GM21717 (cell line): Measurements from ENCODE around the gene SEMA3C.

Source experiments
- ATAC-seq: cut with Tn5 transposase; IDR thresholded peaks from one replicate; pipeline ENCODE4 v1.9.1; 2021; ENCODE audit warnings: mild to moderate bottlenecking, moderate library complexity; ENCODE audit not compliant: unreplicated experiment

Gene SEMA3C

GRCh38 chr7:80858141-80858903 is 60.5 kb downstream of the SEMA3C start:
- ATAC-seq = no peak

- no peak for ATAC-seq
These were observed 62.1 kb downstream of the SEMA3C start for GRCh38 chr7:80856769-80857168.

DNA sequence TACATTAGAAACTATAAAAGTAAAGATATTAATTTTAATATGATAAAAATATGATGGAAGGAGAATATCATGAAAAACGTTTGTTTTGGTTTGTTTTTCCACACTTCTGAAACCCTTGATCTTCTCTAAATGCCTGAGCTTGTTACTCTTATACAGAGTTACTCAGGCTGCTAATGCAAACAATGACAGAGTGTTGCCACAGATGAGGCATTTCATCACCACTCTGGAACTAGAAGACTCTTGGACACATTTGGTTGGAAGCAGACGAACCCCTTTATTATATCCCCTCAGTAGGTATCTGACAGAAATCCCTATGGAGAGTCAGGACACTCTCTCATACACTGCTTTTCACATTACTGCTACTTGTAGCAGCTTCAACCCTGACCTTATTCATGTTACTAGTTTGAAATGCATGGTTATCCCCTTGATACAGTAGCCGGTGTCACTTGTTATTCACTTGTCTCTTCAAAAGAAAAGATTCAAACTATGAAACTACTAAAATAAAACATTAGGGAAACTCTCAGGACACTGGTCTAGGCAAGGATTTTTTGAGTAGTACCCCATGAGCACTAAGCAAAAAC is 66.9 kb downstream of the SEMA3C start:
- ATAC-seq = no peak

GRCh38 chr7:80848841-80849240 is 70.0 kb downstream of the SEMA3C start:
- no peak for ATAC-seq

GRCh38 chr7:80847895-80848294 is 71.0 kb downstream of the SEMA3C start:
- ATAC-seq = no peak

DNA sequence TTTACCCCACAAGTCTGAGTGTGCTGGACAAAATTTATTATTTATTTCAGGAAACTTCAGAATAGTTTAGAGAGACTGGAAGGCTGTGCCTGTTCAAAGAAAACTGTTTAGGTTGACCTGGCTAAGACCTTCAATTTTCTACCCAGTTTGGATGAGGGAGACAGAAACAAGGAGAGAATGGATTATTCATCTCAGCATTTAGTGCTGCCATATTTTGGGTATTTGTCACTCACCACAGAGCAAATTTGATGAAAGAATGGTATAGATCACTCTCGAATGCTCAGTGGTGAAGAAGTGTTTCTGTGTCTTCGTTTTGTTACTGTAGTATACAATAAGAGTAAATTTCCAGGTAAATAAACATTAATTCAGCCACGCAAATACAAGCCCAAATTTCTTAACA is 71.8 kb downstream of the SEMA3C start:
- no peak for ATAC-seq

- no peak for ATAC-seq
These were observed 73.9 kb downstream of the SEMA3C start for GRCh38 chr7:80844916-80845315.

GRCh38 chr7:80843018-80843677 is 75.7 kb downstream of the SEMA3C start:
- no peak for ATAC-seq

DNA sequence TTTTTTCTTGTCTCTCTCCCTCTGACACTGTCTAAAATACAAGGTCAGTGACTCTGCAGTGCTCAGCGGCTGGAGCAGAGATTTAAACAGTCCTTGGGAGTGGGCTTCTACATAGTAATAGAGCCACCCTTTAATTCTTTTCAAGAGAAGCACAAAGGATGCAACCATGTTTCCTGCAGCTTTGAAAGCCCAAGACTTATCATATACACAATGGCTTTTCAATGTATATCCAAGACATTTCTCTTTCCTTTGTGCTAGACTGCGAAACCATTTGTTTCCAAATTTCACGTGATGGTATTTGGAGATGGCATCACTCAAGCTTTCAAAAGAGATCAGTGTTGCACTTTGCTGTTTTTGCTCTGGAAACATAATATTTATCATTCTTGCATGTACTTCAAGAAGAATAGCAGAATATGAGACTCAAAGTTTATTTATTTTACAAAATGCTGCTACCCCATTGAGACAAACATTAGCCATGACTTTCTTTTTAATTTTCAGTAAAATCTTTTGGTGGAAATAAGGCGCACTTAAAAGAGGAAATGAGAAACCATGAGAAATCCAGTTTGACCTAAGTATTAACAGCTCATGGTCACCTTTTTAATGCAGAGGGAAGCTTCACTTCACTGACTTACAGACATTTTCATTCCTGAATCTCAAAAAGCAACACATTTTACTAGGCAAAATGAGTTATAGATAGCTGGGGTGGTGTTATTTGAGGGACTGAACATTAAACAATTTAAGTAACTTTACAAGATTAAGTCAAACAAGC is 76.6 kb downstream of the SEMA3C start:
- no peak for ATAC-seq

DNA sequence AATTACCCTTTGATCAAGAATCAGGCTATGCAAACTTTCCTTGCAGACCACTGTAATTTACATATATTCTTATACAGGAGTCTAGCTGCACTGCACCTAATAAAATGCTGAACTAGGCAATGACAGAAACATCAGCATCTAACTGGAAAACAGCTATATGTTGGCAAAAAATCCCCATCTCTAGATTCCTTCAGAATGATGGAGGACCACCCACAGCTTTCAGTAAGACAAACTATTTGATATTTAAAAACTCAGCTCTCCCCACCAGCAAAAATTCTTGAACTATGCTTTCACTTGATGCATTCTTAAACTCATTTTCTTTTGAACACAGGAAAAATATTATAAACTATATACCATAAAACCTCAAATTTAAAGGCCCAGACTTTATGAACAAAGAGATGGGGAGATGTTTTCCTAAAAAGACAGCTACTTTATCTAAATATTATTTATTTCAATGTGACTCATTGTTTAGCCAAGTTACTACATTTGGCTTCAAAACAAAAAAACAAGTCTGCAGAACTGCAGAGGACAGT is 77.4 kb downstream of the SEMA3C start:
- ATAC-seq = no peak

DNA sequence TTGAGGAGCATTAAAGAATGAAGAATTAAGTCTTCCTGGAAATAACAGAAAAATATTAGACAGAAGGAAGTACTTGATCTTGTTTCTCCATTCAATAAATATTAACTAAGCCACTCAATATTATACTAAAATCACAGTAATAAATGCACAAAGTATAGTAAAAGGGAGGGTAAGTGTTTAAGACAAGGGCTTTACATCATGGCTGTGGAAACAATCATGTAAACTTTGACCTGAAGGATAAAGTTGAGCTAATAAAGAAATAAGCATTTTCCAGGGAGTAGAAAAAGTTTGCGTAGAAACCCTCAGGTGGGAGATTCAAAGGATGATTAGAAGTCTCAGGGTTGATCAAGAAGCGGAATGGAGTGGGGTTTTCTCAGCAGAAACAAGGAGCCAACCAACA is 78.2 kb downstream of the SEMA3C start:
- no peak for ATAC-seq

DNA sequence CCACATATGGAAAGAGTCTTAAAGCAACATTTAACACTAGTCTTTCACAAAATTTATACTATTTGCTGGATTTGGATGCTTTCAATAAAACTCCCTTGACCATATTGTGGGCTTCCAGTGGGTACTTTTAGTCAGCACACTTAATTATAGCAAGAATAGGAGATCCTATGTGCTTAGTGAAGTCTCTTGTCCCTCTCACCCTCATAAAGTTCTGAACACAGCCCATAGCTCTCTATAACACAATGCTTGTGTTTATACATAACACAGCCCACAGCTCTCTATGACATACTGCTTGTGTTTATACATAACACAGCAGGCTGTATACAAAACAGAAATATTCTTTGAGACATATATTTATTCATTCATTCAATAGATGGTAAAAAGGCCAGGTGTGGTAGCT is 79.0 kb downstream of the SEMA3C start:
- ATAC-seq = no peak

GRCh38 chr7:80838643-80839042 is 80.2 kb downstream of the SEMA3C start:
- ATAC-seq = no peak

GRCh38 chr7:80837345-80837744 is 81.5 kb downstream of the SEMA3C start:
- no peak for ATAC-seq

GRCh38 chr7:80835251-80835650 is 83.6 kb downstream of the SEMA3C start:
- ATAC-seq = no peak

- ATAC-seq = no peak
These were observed 85.3 kb downstream of the SEMA3C start for GRCh38 chr7:80833289-80834268.

DNA sequence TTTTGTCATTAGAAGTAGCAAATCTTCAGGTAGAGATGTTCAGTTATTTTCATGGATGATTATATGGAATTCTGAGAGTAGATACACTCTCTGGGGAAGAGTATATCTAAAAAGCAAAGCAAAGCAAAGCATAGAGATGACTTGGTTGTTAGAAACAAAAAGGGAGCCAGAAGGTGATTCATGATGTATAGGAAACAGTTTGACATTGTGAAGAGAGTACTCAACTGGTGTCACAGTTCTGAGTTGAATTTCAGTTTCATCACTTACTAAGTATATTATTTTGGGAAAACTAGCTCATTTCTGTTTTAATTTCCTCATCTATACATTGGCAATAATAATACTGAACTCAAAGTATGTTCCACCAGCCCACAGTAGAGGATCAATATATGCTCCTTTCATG is 86.8 kb downstream of the SEMA3C start:
- ATAC-seq = no peak

GRCh38 chr7:80830584-80831285 is 88.1 kb downstream of the SEMA3C start:
- ATAC-seq = no peak

DNA sequence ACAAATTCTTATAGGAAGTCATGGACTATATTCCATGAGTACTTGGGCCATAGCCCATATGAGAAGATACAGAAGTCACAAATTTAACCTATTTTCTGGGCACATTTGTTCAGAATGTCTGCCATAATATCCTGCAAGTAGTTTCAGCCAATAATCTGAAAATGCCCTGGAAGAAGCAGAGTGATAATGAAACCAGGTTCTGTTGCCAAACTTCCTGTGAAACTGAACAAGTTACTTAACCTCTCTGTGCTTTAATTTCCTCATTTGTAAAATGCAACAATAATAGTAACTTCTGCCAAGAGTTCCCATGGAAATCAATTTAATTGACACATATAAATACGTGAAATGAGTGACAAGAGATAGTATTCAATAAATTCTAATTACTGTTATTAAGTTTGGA is 88.8 kb downstream of the SEMA3C start:
- ATAC-seq = no peak
